ENCODE measurements around the gene CD151.

DNA sequence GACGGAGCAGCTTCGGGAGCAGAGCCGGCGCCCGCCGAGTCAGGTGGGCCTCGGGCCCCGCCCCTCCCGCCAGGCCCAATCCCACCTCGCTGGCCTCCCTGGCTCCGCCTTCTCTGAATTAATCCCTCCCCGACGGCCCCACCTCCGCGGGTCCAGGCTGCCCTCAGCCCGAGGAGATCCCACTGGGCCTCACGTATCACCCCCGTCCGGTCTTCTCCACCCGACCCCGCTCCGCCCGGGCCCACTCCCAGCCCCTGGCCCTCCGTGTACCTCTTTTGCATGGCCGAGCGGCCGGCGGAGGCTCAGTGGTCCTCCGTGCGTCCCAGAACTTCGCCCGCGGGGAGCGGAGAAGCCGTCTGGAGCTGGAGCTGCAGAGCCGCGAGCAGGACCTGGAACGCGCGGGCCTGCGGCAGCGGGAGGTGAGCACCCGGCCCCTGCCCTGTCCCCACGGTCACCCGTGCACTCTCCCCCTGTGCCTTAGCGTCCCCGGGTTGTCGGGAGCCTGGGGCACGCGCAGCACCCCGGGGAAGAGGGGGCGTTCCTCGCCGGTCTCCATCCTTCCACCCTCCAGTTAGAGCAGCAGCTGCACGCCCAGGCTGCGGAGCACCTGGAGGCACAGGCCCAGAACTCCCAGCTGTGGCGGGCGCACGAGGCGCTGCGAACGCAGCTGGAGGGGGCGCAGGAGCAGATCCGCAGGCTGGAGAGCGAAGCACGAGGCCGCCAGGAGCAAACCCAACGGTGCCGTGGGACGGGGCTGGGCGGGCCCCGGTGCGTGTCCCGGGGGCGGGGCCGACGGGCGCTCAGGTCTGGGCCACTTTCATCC is 2.2 kb upstream of the CD151 start:
- peak; percentile 18 for TF ChIP-seq EZH2 (IDR thresholded peaks at IDR 0.05; ENCODE audit: low read length)
- TF ChIP-seq, protein P1, sequence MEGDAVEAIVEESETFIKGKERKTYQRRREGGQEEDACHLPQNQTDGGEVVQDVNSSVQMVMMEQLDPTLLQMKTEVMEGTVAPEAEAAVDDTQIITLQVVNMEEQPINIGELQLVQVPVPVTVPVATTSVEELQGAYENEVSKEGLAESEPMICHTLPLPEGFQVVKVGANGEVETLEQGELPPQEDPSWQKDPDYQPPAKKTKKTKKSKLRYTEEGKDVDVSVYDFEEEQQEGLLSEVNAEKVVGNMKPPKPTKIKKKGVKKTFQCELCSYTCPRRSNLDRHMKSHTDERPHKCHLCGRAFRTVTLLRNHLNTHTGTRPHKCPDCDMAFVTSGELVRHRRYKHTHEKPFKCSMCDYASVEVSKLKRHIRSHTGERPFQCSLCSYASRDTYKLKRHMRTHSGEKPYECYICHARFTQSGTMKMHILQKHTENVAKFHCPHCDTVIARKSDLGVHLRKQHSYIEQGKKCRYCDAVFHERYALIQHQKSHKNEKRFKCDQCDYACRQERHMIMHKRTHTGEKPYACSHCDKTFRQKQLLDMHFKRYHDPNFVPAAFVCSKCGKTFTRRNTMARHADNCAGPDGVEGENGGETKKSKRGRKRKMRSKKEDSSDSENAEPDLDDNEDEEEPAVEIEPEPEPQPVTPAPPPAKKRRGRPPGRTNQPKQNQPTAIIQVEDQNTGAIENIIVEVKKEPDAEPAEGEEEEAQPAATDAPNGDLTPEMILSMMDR (optimal IDR thresholded peaks at IDR 0.05 in 1 of 3, IDR thresholded peaks at IDR 0.05 in 1 of 3, conservative IDR thresholded peaks at IDR 0.05 in 1 of 3; ENCODE audit: extremely low read depth in 1 of 3, insufficient read depth in 2 of 3, low read length in 3 of 3) = no peak
